Thyroid gland (tissue), 4 donors: ENCODE data around the gene KCNJ12.
"Not testable (repeated sequence)": the region's sequence is repeated elsewhere in the genome, so short reads cannot be mapped to it uniquely, and the experiment has no call there.

Experiments used
- POLR2A ChIP-seq, 2 donors: fragments of 450-650 bp; IDR thresholded peaks; one replicate each; pipeline ENCODE4 v1.6.1; 2017; ENCODE audit warnings: antibody characterized with exemption in 2 of 2, mild to moderate bottlenecking in 2 of 2, moderate library complexity in 1 of 2
- TF ChIP-seq, protein P1 (sequence below), 6 experiments: fragments of 200-600 bp in 3 of 6; fragments of 450-650 bp in 3 of 6; sonication (generic) in 3 of 6; IDR thresholded peaks; one replicate each; pipeline ENCODE4 v1.5.1; 2016 to 2019; ENCODE audit warnings: antibody characterized with exemption in 6 of 6, mild to moderate bottlenecking in 2 of 6, inconsistent platforms in 1 of 6, moderate library complexity in 1 of 6

DNA sequence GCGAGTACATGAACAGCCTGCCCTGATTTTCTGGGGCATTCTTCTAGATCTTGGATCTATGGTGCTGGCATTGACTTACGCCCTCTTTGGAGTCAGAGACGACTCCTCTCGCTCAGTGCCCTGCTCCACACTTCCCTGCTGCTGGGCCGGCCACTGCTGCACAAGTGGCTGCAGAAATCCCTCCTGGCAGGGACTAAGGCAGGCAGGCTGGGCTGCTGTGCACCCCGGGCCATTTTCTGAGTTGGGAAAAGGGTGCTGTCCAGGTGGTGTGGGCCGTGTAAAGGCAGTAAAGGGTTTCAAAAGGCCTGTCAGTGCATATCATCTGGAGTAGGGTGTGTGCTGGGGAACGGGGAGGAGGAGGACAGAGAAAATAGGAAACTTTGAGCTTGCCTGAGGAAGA is 50.1 kb downstream of the KCNJ12 start:
- TF ChIP-seq, protein P1, sequence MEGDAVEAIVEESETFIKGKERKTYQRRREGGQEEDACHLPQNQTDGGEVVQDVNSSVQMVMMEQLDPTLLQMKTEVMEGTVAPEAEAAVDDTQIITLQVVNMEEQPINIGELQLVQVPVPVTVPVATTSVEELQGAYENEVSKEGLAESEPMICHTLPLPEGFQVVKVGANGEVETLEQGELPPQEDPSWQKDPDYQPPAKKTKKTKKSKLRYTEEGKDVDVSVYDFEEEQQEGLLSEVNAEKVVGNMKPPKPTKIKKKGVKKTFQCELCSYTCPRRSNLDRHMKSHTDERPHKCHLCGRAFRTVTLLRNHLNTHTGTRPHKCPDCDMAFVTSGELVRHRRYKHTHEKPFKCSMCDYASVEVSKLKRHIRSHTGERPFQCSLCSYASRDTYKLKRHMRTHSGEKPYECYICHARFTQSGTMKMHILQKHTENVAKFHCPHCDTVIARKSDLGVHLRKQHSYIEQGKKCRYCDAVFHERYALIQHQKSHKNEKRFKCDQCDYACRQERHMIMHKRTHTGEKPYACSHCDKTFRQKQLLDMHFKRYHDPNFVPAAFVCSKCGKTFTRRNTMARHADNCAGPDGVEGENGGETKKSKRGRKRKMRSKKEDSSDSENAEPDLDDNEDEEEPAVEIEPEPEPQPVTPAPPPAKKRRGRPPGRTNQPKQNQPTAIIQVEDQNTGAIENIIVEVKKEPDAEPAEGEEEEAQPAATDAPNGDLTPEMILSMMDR (IDR thresholded peaks at IDR 0.05), result not testable (repeated sequence)
- TF ChIP-seq POLR2A (IDR thresholded peaks at IDR 0.05), result not testable (repeated sequence)
